Natural killer cell (primary cell): ENCODE measurements around the gene LILRB2. TPM values are rescaled to one million over a fixed set of nuclear protein-coding genes. Genes with fewer than 3 reads are reported as not detected.
"Not testable (repeated sequence)": the region's sequence is repeated elsewhere in the genome, so short reads cannot be mapped to it uniquely, and the experiment has no call there.

Experiments used
- ATAC-seq, 3 donors: fragments of 150-1000 bp in 2 of 3; fragments of 200-7000 bp in 1 of 3; cut with Tn5 transposase; 1 replicate in 1 of 3; 2 replicates in 2 of 3; pipeline ENCODE4 v1.10.0; 2021; ENCODE audit warnings: mild to moderate bottlenecking in 2 of 3, moderate library complexity in 2 of 3
- DNase-seq, 2 donors: peaks; one replicate each; pipeline versions ENCODE4 v3.0.0 to v3.0.0-alpha.2; 2013 to 2021; ENCODE audit warnings: mixed read lengths in 1 of 2
- H3K27ac ChIP-seq: one replicate; pipeline ENCODE4 v1.5.1; 2013; ENCODE audit warnings: mild to moderate bottlenecking, low read length
- H3K27me3 ChIP-seq: one replicate; pipeline ENCODE4 v1.6.1; 2013; ENCODE audit warnings: low read length; ENCODE audit not compliant: control insufficient read depth, insufficient read depth
- H3K36me3 ChIP-seq: one replicate; pipeline ENCODE4 v1.6.1; 2013; ENCODE audit warnings: low read length; ENCODE audit not compliant: control insufficient read depth, insufficient read depth
- H3K4me1 ChIP-seq: one replicate; pipeline ENCODE4 v1.6.1; 2013; ENCODE audit warnings: low read length; ENCODE audit not compliant: control insufficient read depth, insufficient read depth
- H3K4me3 ChIP-seq: one replicate; pipeline ENCODE4 v1.5.1; 2013; ENCODE audit warnings: low read length
- H3K9me3 ChIP-seq: one replicate; pipeline ENCODE4 v1.6.1; 2013; ENCODE audit warnings: low read length; ENCODE audit not compliant: control insufficient read depth, insufficient read depth
- H3K27ac Mint-ChIP-seq, 2 donors: one replicate each; pipeline ENCODE4 v1.8.0; 2022; ENCODE audit warnings: mild to moderate bottlenecking in 2 of 2, mixed read lengths in 2 of 2, moderate library complexity in 1 of 2
- H3K27me3 Mint-ChIP-seq, 2 donors: one replicate each; pipeline ENCODE4 v1.8.0; 2022; ENCODE audit warnings: low read depth in 2 of 2, mixed read lengths in 2 of 2
- H3K36me3 Mint-ChIP-seq: one replicate; pipeline ENCODE4 v1.8.0; 2022; ENCODE audit warnings: mixed read lengths
- H3K4me1 Mint-ChIP-seq, 2 donors: one replicate each; pipeline ENCODE4 v1.8.0; 2022; ENCODE audit warnings: mixed read lengths in 2 of 2
- H3K4me3 Mint-ChIP-seq: one replicate; pipeline ENCODE4 v1.8.0; 2022; ENCODE audit warnings: mild to moderate bottlenecking, moderate library complexity, mixed read lengths
- H3K9me3 Mint-ChIP-seq, 2 donors: one replicate each; pipeline ENCODE4 v1.8.0; 2022; ENCODE audit warnings: mixed read lengths in 2 of 2
- CTCF ChIP-seq: fragments of 200-600 bp; IDR thresholded peaks from one replicate; pipeline ENCODE4 v1.8.0; 2022; ENCODE audit warnings: antibody characterized with exemption
- WGBS: methylation state at CpG from one replicate; pipeline ENCODE4 v1.1.7; 2013; ENCODE audit warnings: missing lambda C conversion rate; ENCODE audit not compliant: insufficient coverage; 5-methylcytosine and 5-hydroxymethylcytosine counted together
- intact Hi-C: fragments of 100-400 bp; cut with micrococcal nuclease; formaldehyde crosslinking; loops from one replicate; pipeline ENCODE4 v1.14.2; 2022
- total RNA-seq, 4 donors: library from RNA; stranded (reverse); fragments of 120-200 nt in 1 of 4; gene quantifications; one replicate each; pipeline versions ENCODE4 v1.2.3 to v1.2.4, GENCODE V29; 2013 to 2022

Gene LILRB2
- 10 to 100 TPM in 2 of 3 donors, 1 to 10 TPM in 1; 4.6 to 41.4 (median 23.7) TPM for total RNA-seq
- total RNA-seq (2013) = 8.9 TPM

GRCh38 chr19:54281007-54281728, at the start of gene LILRB2:
Gene LILRB2 (minus strand): TSS chr19:54281110. CDS start chr19:54280496, 614 bp downstream.
- DNase-seq (no peak), ATAC-seq (peak in 1 of 3 donors; percentile 48)
- Histone ChIP-seq H3K4me3 (peak within 1 kb of the TSS; percentile 10), H3K4me1 (peaks cover 43% of the 10 kb centered on the region), H3K9me3 (no peaks in the 10 kb centered on the region), H3K36me3 (no peaks in the 10 kb centered on the region), H3K27me3 (no peaks in the 10 kb centered on the region), H3K27ac (no peak within 1 kb of the TSS)
- H3K27me3 Mint-ChIP-seq = peaks cover 7 to 18% of the 10 kb centered on the region in 2 donors
- H3K9me3 Mint-ChIP-seq = no peaks in the 10 kb centered on the region
- peaks cover 12 to 28% of the 10 kb centered on the region in 2 donors for H3K4me1 Mint-ChIP-seq
- no peak for TF ChIP-seq CTCF
- no peak within 1 kb of the TSS for H3K4me3 Mint-ChIP-seq
- intact Hi-C loops = no loop called here
- H3K27ac Mint-ChIP-seq = no peak within 1 kb of the TSS
- H3K36me3 Mint-ChIP-seq = no peaks in the 10 kb centered on the region
- WGBS = 37% methylated on average over 12 of the region's 12 CpGs

GRCh38 chr19:54329476-54330165, 48.7 kb upstream of the LILRB2 start:
- H3K9me3 Mint-ChIP-seq = no peaks in the 10 kb centered on the region
- no peak overlapping the region for H3K4me3 Mint-ChIP-seq
- TF ChIP-seq CTCF = no peak
- peaks cover 0 to 4% of the 10 kb centered on the region in 2 donors for H3K4me1 Mint-ChIP-seq
- DNase-seq (no peak), ATAC-seq (no peak)
- Histone ChIP-seq H3K27ac (no peak overlapping the region), H3K9me3 (no peaks in the 10 kb centered on the region), H3K36me3 (no peaks in the 10 kb centered on the region), H3K4me1 (peaks cover 13% of the 10 kb centered on the region), H3K27me3 (no peaks in the 10 kb centered on the region), H3K4me3 (no peak overlapping the region)
- peaks cover 3 to 7% of the 10 kb centered on the region in 2 donors for H3K27me3 Mint-ChIP-seq
- intact Hi-C loops = no loop called here
- H3K36me3 Mint-ChIP-seq = no peaks in the 10 kb centered on the region
- H3K27ac Mint-ChIP-seq = no peak overlapping the region
- WGBS = 88% methylated on average over 14 of the region's 14 CpGs

GRCh38 chr19:54328781-54329180, 47.9 kb upstream of the LILRB2 start:
- H3K9me3 ChIP-seq, H3K36me3 Mint-ChIP-seq, H3K4me3 ChIP-seq, H3K27ac Mint-ChIP-seq, DNase-seq, ATAC-seq, H3K36me3 ChIP-seq, H3K27ac ChIP-seq, H3K27me3 ChIP-seq, H3K9me3 Mint-ChIP-seq, H3K27me3 Mint-ChIP-seq, H3K4me1 Mint-ChIP-seq, H3K4me3 Mint-ChIP-seq, intact Hi-C loops: not testable (repeated sequence)
- H3K4me1 ChIP-seq = peaks cover 13% of the 10 kb centered on the region
- WGBS = 83% methylated on average over 3 of the region's 5 CpGs

GRCh38 chr19:54325631-54326030, 44.7 kb upstream of the LILRB2 start:
- no peaks in the 10 kb centered on the region for H3K9me3 Mint-ChIP-seq

More at GRCh38 chr19:54325631-54326030, 44.7 kb upstream of the LILRB2 start:
- Mint-ChIP-seq H3K36me3 (no peaks in the 10 kb centered on the region), H3K27ac (no peak overlapping the region), H3K4me3 (no peak overlapping the region), H3K27me3 (peaks cover 16 to 28% of the 10 kb centered on the region in 2 donors), H3K4me1 (peaks cover 0 to 4% of the 10 kb centered on the region in 2 donors)
- Histone ChIP-seq H3K4me1 (peaks cover 8% of the 10 kb centered on the region), H3K9me3 (no peaks in the 10 kb centered on the region), H3K4me3 (no peak overlapping the region), H3K27ac (no peak overlapping the region), H3K27me3 (no peaks in the 10 kb centered on the region), H3K36me3 (no peaks in the 10 kb centered on the region)
- ATAC-seq (peak in 1 of 3 donors; percentile 10), DNase-seq (no peak)
- no peak for TF ChIP-seq CTCF
- 80% methylated on average over 5 of the region's 5 CpGs for WGBS
- intact Hi-C loops = loop anchor here (1.0 kb wide), 1 partner anchor 66 kb away; no protein-coding TSS in a partner anchor
